ENCODE measurements around the gene BAX. TPM values are rescaled to one million over a fixed set of nuclear protein-coding genes. Genes with fewer than 3 reads are reported as not detected.

BAX gene
- total and polyA plus RNA-seq, 2 of the 4 experiments (the other 2 are of a cell fraction): 23.3 to 169 TPM

GRCh38 chr19:48991011-48991609 lies 36.4 kb downstream of the BAX start:
- H4K20me1 ChIP-seq (ENCODE audit: insufficient read depth, low read length): peaks cover 25% of the 10 kb centered on the region
- no peak overlapping the region for H3K27ac ChIP-seq (ENCODE audit: insufficient read depth, low read length)
- DNase-seq: no peak
- intact Hi-C loops (cut with micrococcal nuclease): loop anchor here (5.0 to 10.0 kb wide), 3 partner anchors 66 to 214 kb away; partner anchors contain the start of genes CGB7 and KCNA7
- H4K8ac ChIP-seq (ENCODE audit: low read depth in 2 of 2, low read length in 2 of 2): no peak overlapping the region
- H2BK15ac ChIP-seq (ENCODE audit: low read depth, low read length): no peak overlapping the region
- H3K4ac ChIP-seq (ENCODE audit: low read depth, low read length): no peak overlapping the region
- 0 out of 2 replicates have a peak, but pooled peaks cover 3% of the 10 kb centered on the region for H3K9me1 ChIP-seq (ENCODE audit: insufficient read depth, low read length)
- ATAC-seq (ENCODE audit: low read depth): no peak
- no peak overlapping the region for H3K14ac ChIP-seq (replicated peaks; ENCODE audit: low read depth, low read length)
- ChIA-PET CTCF (interaction anchor here (1.0 to 1.2 kb wide), 2 partner anchors 9 to 155 kb away, joined by 3 to 4 read pairs; partner anchors contain the start of gene HSD17B14), POLR2A (ENCODE audit: unreplicated experiment) (no interaction called here)
- H2BK5ac ChIP-seq (ENCODE audit: low read depth, low read length, poor library complexity, severe bottlenecking): no peak overlapping the region
- H3K9me3 ChIP-seq (ENCODE audit: control insufficient read depth, insufficient read depth, low read length): no peaks in the 10 kb centered on the region
- in situ Hi-C loops (cut with MboI; ENCODE audit: low sequenced_read_pairs): no loop called here
- H2BK20ac ChIP-seq (ENCODE audit: low read depth, low read length): no peak overlapping the region
- H2AK5ac ChIP-seq (ENCODE audit: low read depth, low read length): peak overlapping the region; percentile 20; the same call in 1 of the 2 replicates
- dilution Hi-C loops (cut with HindIII; ENCODE audit: low sequenced_read_pairs, unreplicated experiment): no loop called here
- H2BK120ac ChIP-seq (ENCODE audit: low read depth, low read length): no peak overlapping the region
- no peak overlapping the region for H3K56ac ChIP-seq (ENCODE audit: extremely low read depth, insufficient read depth, low read length)
- H3K9ac ChIP-seq (ENCODE audit: low read depth, low read length): peak overlapping the region; percentile 92; the same call in 1 of the 2 replicates
- H3K4me1 ChIP-seq (ENCODE audit: control insufficient read depth, insufficient read depth, low read length): peaks cover 12% of the 10 kb centered on the region
- BruUV-seq (replicated peaks): no TSS peak
- peaks cover 29% of the 10 kb centered on the region for H3K36me3 ChIP-seq (ENCODE audit: control insufficient read depth, insufficient read depth, low read length)
- H3K4me3 ChIP-seq (ENCODE audit: insufficient read depth, low read depth, low read length): no peak overlapping the region
- H2AK9ac ChIP-seq (replicated peaks; ENCODE audit: low read depth, low read length, poor library complexity): peak overlapping the region; percentile 48
- H3K27me3 ChIP-seq (ENCODE audit: control insufficient read depth, insufficient read depth, low read length): no peaks in the 10 kb centered on the region
- H3K79me1 ChIP-seq (ENCODE audit: low read depth in 1 of 2, low read length in 2 of 2): peaks cover 21 to 76% of the 10 kb centered on the region in 2 experiments
- TF ChIP-seq CTCF (conservative IDR thresholded peaks at IDR 0.05; ENCODE audit: low read depth, low read length): no peak
- TF ChIP-seq FOS (IDR thresholded peaks at IDR 0.05; ENCODE audit: low read depth, low read length): no peak
- no peak for TF ChIP-seq MAFK (IDR thresholded peaks at IDR 0.05; ENCODE audit: low read depth, low read length)
- TF ChIP-seq CHD1 (IDR thresholded peaks at IDR 0.05; ENCODE audit: low read depth, low read length): no peak
- TF ChIP-seq RAD21 (IDR thresholded peaks at IDR 0.05; ENCODE audit: low read length): no peak
- peak overlapping the region; percentile 89; the same call in 1 of the 2 replicates for H3K4me2 ChIP-seq (ENCODE audit: low read depth, low read length)
- WGBS, 2 experiments (ENCODE audit: extremely low coverage in 2 of 2, insufficient read length in 1 of 2): 95% methylated on average over 8 of the region's 22 CpGs; no CpG with 5 or more reads in 1 of the 2 experiments
- no peak overlapping the region for H3K18ac ChIP-seq (ENCODE audit: low read depth, low read length)
- H3K23ac ChIP-seq (ENCODE audit: low read depth, low read length): no peak overlapping the region
- H2AFZ ChIP-seq (replicated peaks; ENCODE audit: low read length, poor library complexity): no peak overlapping the region
- H4K5ac ChIP-seq (ENCODE audit: low read depth, low read length): no peak overlapping the region
- no peak overlapping the region for H4K91ac ChIP-seq (ENCODE audit: insufficient read depth, low read depth, low read length)

Measured in IMR-90 (cell line).